Keratinocyte (primary cell): ENCODE measurements around the gene ATP2B2. TPM values are rescaled to one million over a fixed set of nuclear protein-coding genes. Genes with fewer than 3 reads are reported as not detected.

Experiments
- DNase-seq: peaks from one replicate; pipeline ENCODE4 v3.0.0-alpha.2; 2011; ENCODE audit warnings: low read depth, missing footprints, low spot score
- FAIRE-seq: peaks from 2 replicates; lab custom pipeline; 2011; peaks lifted over from hg19 to GRCh38; lab: Jason Lieb, UNC
- H2AFZ ChIP-seq: 2 replicates; pipeline ENCODE4 v1.6.0; 2012; ENCODE audit warnings: low read length, control low read depth, inconsistent platforms; ENCODE audit not compliant: control insufficient read depth
- H3K27ac ChIP-seq: 2 replicates; pipeline ENCODE4 v1.5.1; 2011; ENCODE audit warnings: low read length; ENCODE audit not compliant: control insufficient read depth, insufficient read depth
- H3K27me3 ChIP-seq: 3 replicates; pipeline ENCODE4 v1.6.0; 2011; ENCODE audit warnings: low read length; ENCODE audit not compliant: control insufficient read depth, insufficient read depth; ENCODE audit errors: extremely low read depth
- H3K36me3 ChIP-seq, 2 experiments: 2 replicates in 1 of 2; 3 replicates in 1 of 2; pipeline ENCODE4 v1.5.1; 2011; ENCODE audit warnings: low read length in 2 of 2, mild to moderate bottlenecking in 1 of 2; ENCODE audit not compliant: control insufficient read depth in 2 of 2, insufficient read depth in 2 of 2; ENCODE audit errors: extremely low read depth in 1 of 2
- H3K4me1 ChIP-seq: 3 replicates; pipeline ENCODE4 v1.5.1; 2011; ENCODE audit warnings: low read length; ENCODE audit not compliant: control insufficient read depth, insufficient read depth; ENCODE audit errors: extremely low read depth
- H3K4me2 ChIP-seq: 3 replicates; pipeline ENCODE4 v1.6.0; 2011; ENCODE audit warnings: low read depth, low read length; ENCODE audit not compliant: control insufficient read depth, insufficient read depth; ENCODE audit errors: extremely low read depth
- H3K4me3 ChIP-seq, 3 experiments: fragments of 200-600 bp in 1 of 3; sonication (generic) in 1 of 3; 2 replicates in 2 of 3; 3 replicates in 1 of 3; pipeline ENCODE4 v1.5.1; 2011 to 2016; ENCODE audit warnings: low read length in 3 of 3, mild to moderate bottlenecking in 3 of 3, control low read depth in 2 of 3, inconsistent platforms in 1 of 3, low read depth in 1 of 3, mixed read lengths in 1 of 3, mixed run types in 1 of 3, moderate library complexity in 1 of 3; ENCODE audit not compliant: control insufficient read depth in 2 of 3, insufficient read depth in 2 of 3; ENCODE audit errors: extremely low read depth in 1 of 3
- H3K79me2 ChIP-seq: 2 replicates; pipeline ENCODE4 v1.6.0; 2012; ENCODE audit warnings: low read length; ENCODE audit not compliant: control insufficient read depth, insufficient read depth
- H3K9ac ChIP-seq: 3 replicates; pipeline ENCODE4 v1.6.0; 2011; ENCODE audit warnings: low read length; ENCODE audit not compliant: control insufficient read depth, insufficient read depth; ENCODE audit errors: extremely low read depth
- H3K9me1 ChIP-seq: 3 replicates; pipeline ENCODE4 v1.6.0; 2011; ENCODE audit warnings: low read length; ENCODE audit not compliant: control insufficient read depth, insufficient read depth; ENCODE audit errors: extremely low read depth
- H3K9me3 ChIP-seq: 2 replicates; pipeline ENCODE4 v1.5.1; 2012; ENCODE audit warnings: low read depth, low read length; ENCODE audit not compliant: control insufficient read depth
- H4K20me1 ChIP-seq: 3 replicates; pipeline ENCODE4 v1.6.0; 2011; ENCODE audit warnings: low read length; ENCODE audit not compliant: control insufficient read depth, insufficient read depth; ENCODE audit errors: extremely low read depth
- CTCF ChIP-seq, 3 experiments: IDR thresholded peaks in 1 of 3; conservative IDR thresholded peaks in 1 of 3; optimal IDR thresholded peaks in 1 of 3; 2 replicates in 2 of 3; 3 replicates in 1 of 3; pipeline versions ENCODE3 to v1.5.1; 2011; ENCODE audit warnings: low read length in 3 of 3, mild to moderate bottlenecking in 3 of 3, moderate library complexity in 2 of 3, control low read depth in 1 of 3, inconsistent platforms in 1 of 3; ENCODE audit not compliant: insufficient read depth in 2 of 3; ENCODE audit errors: extremely low read depth in 1 of 3
- EZH2 ChIP-seq: IDR thresholded peaks from one replicate; pipeline ENCODE4 v1.6.1; 2012; ENCODE audit warnings: inconsistent platforms, mild to moderate bottlenecking, low read length, moderate library complexity
- dilution Hi-C: fragments of 300-500 bp; cut with MboI; formaldehyde crosslinking; loops from one replicate; pipeline ENCODE4 v1.7.0; 2020; ENCODE audit warnings: low sequenced_read_pairs; ENCODE audit not compliant: extremely low pct_ligation_motif_present
- polyA plus RNA-seq, 5 experiments: library from polyadenylated mRNA; depleted of rRNA in 3 of 5; stranded (reverse) in 3 of 5; stranded (forward) in 1 of 5; unstranded in 1 of 5; fragments of >200 nt; gene quantifications; 1 replicate in 1 of 5; 2 replicates in 3 of 5; 3 replicates in 1 of 5; pipeline versions ENCODE4 v1.2.1 to v1.2.3, GENCODE V29; 2011 to 2012; ENCODE audit warnings: missing spikeins in 2 of 5, low read depth in 1 of 5, low replicate concordance in 1 of 5

Gene ATP2B2
- polyA plus RNA-seq, 1 donor (not counting 4 experiments of a cell fraction or from before 2014, with no cell fraction given): not detected

- no peak overlapping the region for H2AFZ ChIP-seq
- H3K4me2 ChIP-seq: no peak overlapping the region
- H3K4me3 ChIP-seq: no peak overlapping the region
- H4K20me1 ChIP-seq: no peaks in the 10 kb centered on the region
- no peaks in the 10 kb centered on the region for H3K79me2 ChIP-seq
- dilution Hi-C loops: no loop called here
- H3K9me1 ChIP-seq: no peaks in the 10 kb centered on the region
- DNase-seq (no peak), FAIRE-seq (no peak)
- H3K27me3 ChIP-seq: peaks cover 38% of the 10 kb centered on the region
- no peak for TF ChIP-seq EZH2
- H3K4me1 ChIP-seq: no peaks in the 10 kb centered on the region
- H3K9me3 ChIP-seq: no peaks in the 10 kb centered on the region
- H3K9ac ChIP-seq: no peak overlapping the region
- H3K27ac ChIP-seq: no peak overlapping the region
- H3K36me3 ChIP-seq: no peaks in the 10 kb centered on the region
Observed at GRCh38 chr3:10467904-10468612, 37.3 kb downstream of the ATP2B2 start.

GRCh38 chr3:10467204-10467603 lies 38.2 kb downstream of the ATP2B2 start:
- Histone ChIP-seq H3K4me3 (no peak overlapping the region), H3K4me1 (no peaks in the 10 kb centered on the region), H3K9ac (no peak overlapping the region), H3K9me3 (no peaks in the 10 kb centered on the region), H3K9me1 (no peaks in the 10 kb centered on the region), H3K27ac (no peak overlapping the region), H2AFZ (no peak overlapping the region), H3K36me3 (no peaks in the 10 kb centered on the region), H3K27me3 (peaks cover 33% of the 10 kb centered on the region), H4K20me1 (no peaks in the 10 kb centered on the region), H3K4me2 (no peak overlapping the region), H3K79me2 (no peaks in the 10 kb centered on the region)
- FAIRE-seq (no peak), DNase-seq (no peak)
- TF ChIP-seq CTCF (optimal IDR thresholded peaks at IDR 0.05 in 1 of 3, IDR thresholded peaks at IDR 0.05 in 1 of 3, conservative IDR thresholded peaks at IDR 0.05 in 1 of 3; ENCODE audit: extremely low read depth in 1 of 3, insufficient read depth in 2 of 3, low read length in 3 of 3) (no peak), EZH2 (no peak)
- dilution Hi-C loops: no loop called here
